CD4-positive, alpha-beta T cell treated with Interleukin-21 for 1 hour (primary cell): ENCODE data around the gene PTGIR.

Source experiments
- DNase-seq: peaks from one replicate; pipeline ENCODE4 v3.0.0-alpha.2; 2020

The PTGIR gene

GRCh38 chr19:46624958-46625661 is at the start of gene PTGIR:
Gene PTGIR, minus strand, starts transcription at chr19:46625089. Its CDS starts 864 bp downstream, at chr19:46624225.
- no peak for DNase-seq

- DNase-seq, result no peak
Observed at GRCh38 chr19:46670813-46671212, 45.9 kb upstream of the PTGIR start.

- no peak for DNase-seq
Observed at GRCh38 chr19:46668662-46669061, 43.8 kb upstream of the PTGIR start.

GRCh38 chr19:46665072-46665471 is 40.2 kb upstream of the PTGIR start:
- no peak for DNase-seq

GRCh38 chr19:46661735-46662592 is 37.1 kb upstream of the PTGIR start:
- peak; percentile 80 for DNase-seq

GRCh38 chr19:46661020-46661731 is 36.3 kb upstream of the PTGIR start, which contains the start of gene DACT3:
Gene DACT3, minus strand, starts transcription at chr19:46661182. Its CDS starts 118 bp downstream, at chr19:46661064.
- peak; percentile 100 for DNase-seq

- DNase-seq, result no peak
Observed at GRCh38 chr19:46660551-46661019, 35.7 kb upstream of the PTGIR start.

- peak; percentile 13 for DNase-seq
Observed at GRCh38 chr19:46660008-46660517, 35.2 kb upstream of the PTGIR start.

- no peak for DNase-seq
Observed at GRCh38 chr19:46659151-46660007, 34.5 kb upstream of the PTGIR start.

- DNase-seq, result no peak
Observed at GRCh38 chr19:46656541-46656940, 31.7 kb upstream of the PTGIR start.

- no peak for DNase-seq
Observed at GRCh38 chr19:46654621-46655152, 29.8 kb upstream of the PTGIR start.

- DNase-seq, result no peak
Observed at GRCh38 chr19:46650445-46650844, 25.6 kb upstream of the PTGIR start.

- DNase-seq, result no peak
Observed at GRCh38 chr19:46648961-46649960, 24.4 kb upstream of the PTGIR start.

GRCh38 chr19:46648060-46648960 is 23.4 kb upstream of the PTGIR start:
- DNase-seq, result no peak

GRCh38 chr19:46646402-46646801 is 21.5 kb upstream of the PTGIR start:
- DNase-seq, result no peak

GRCh38 chr19:46644720-46645119 is 19.8 kb upstream of the PTGIR start:
- DNase-seq, result no peak

GRCh38 chr19:46640656-46641055 is 15.8 kb upstream of the PTGIR start:
- no peak for DNase-seq

GRCh38 chr19:46639358-46640182 is 14.7 kb upstream of the PTGIR start:
- peak; percentile 32 for DNase-seq
